ENCODE results near the gene TTC21A.

The TTC21A gene

GRCh38 chr3:39135170-39135805 is 27.8 kb downstream of the TTC21A start:
- TF ChIP-seq CTCF (IDR thresholded peaks at IDR 0.05; ENCODE audit: control insufficient read depth, insufficient read depth, low read depth, low read length, missing control alignments), result no peak
- no peak for DNase-seq (ENCODE audit: low read depth)
- no peak overlapping the region for H3K4me3 ChIP-seq (ENCODE audit: control insufficient read depth, low read depth, low read length)

- no peak overlapping the region for H3K4me3 ChIP-seq (ENCODE audit: control insufficient read depth, low read depth, low read length)
- DNase-seq (ENCODE audit: low read depth), result no peak
- no peak for TF ChIP-seq CTCF (IDR thresholded peaks at IDR 0.05; ENCODE audit: control insufficient read depth, insufficient read depth, low read depth, low read length, missing control alignments)
Measured at GRCh38 chr3:39136533-39137434, 29.3 kb downstream of the TTC21A start.

- H3K4me3 ChIP-seq (ENCODE audit: control insufficient read depth, low read depth, low read length), result no peak overlapping the region
- DNase-seq (ENCODE audit: low read depth), result no peak
- no peak for TF ChIP-seq CTCF (IDR thresholded peaks at IDR 0.05; ENCODE audit: control insufficient read depth, insufficient read depth, low read depth, low read length, missing control alignments)
Measured at GRCh38 chr3:39137435-39137936, 30.0 kb downstream of the TTC21A start.

- no peak for DNase-seq (ENCODE audit: low read depth)
- H3K4me3 ChIP-seq (ENCODE audit: control insufficient read depth, low read depth, low read length), result no peak overlapping the region
- no peak for TF ChIP-seq CTCF (IDR thresholded peaks at IDR 0.05; ENCODE audit: control insufficient read depth, insufficient read depth, low read depth, low read length, missing control alignments)
Measured at GRCh38 chr3:39137991-39138803, 30.7 kb downstream of the TTC21A start.

GRCh38 chr3:39138804-39139415 is 31.4 kb downstream of the TTC21A start:
- no peak overlapping the region for H3K4me3 ChIP-seq (ENCODE audit: control insufficient read depth, low read depth, low read length)
- TF ChIP-seq CTCF (IDR thresholded peaks at IDR 0.05; ENCODE audit: control insufficient read depth, insufficient read depth, low read depth, low read length, missing control alignments), result no peak
- no peak for DNase-seq (ENCODE audit: low read depth)

GRCh38 chr3:39139442-39139841 is 32.0 kb downstream of the TTC21A start:
- DNase-seq (ENCODE audit: low read depth), result no peak
- no peak for TF ChIP-seq CTCF (IDR thresholded peaks at IDR 0.05; ENCODE audit: control insufficient read depth, insufficient read depth, low read depth, low read length, missing control alignments)

More at GRCh38 chr3:39139442-39139841, 32.0 kb downstream of the TTC21A start:
- no peak overlapping the region for H3K4me3 ChIP-seq (ENCODE audit: control insufficient read depth, low read depth, low read length)
